GM21390 (cell line): ENCODE data around the gene CISD3.

ENCODE experiments used
- ATAC-seq: cut with Tn5 transposase; IDR thresholded peaks from one replicate; pipeline ENCODE4 v1.9.1; 2021; ENCODE audit not compliant: unreplicated experiment

CISD3 gene

DNA sequence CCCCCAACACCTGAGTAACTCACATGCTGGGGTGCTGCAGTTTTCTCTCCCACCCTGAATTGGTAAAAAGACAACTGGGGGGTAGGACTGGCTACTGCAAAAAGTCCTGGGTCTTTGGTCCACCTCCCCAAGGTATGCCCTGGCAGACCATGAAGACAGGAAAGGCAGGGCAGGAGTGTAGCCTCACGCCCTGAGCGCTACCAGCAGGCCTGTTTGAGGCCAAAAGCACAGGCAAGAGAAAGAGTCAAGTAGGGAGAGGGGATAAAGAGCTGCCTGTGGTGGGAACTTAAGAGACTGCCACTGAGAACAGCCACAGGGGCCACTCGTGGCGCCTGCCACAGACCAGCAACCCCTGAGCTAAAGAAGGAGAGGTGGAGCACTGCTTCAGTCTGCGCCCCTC is 36.2 kb downstream of the CISD3 start:
- ATAC-seq, result no peak

DNA sequence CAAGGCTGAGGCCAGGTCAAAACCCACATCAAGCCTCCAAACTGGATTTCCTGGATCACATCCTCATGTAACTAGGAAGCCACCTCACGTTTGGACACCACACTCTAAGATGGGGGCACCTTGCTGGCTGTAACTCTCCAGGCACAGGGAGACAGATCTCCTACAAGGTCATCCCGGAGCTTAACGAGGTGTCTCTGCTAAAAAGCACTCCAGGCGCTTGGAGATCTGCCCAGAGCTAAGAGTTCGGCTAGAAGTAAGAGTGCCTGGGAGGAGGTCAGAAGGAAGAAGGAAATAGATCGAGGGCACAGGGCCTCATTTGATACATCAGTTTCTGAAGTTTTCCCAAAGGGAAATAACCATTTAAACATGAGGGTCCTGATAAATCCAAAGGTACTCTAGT is 38.3 kb downstream of the CISD3 start:
- no peak for ATAC-seq

DNA sequence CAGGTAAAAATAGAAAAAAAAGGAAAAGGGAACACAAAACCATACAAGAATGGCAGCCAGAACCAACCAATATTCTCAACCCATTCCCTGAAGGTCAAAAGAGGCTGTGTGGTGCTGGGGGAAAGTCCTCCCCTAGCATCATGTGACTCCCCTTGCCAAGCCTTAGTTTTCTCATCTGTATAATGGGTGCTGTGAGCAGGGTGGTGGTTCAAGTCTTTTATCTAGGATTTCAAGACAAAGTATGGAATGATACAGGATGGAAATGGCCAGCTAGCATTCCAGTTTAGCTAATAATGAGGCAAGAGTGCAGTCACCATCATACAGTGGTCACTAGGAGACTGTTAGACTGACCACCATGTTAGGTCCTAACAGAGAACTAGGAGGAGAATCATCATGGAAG is 43.1 kb downstream of the CISD3 start:
- ATAC-seq, result no peak

- no peak for ATAC-seq
Measured at GRCh38 chr17:38777641-38778250, 47.6 kb downstream of the CISD3 start.

- no peak for ATAC-seq
Measured at GRCh38 chr17:38779965-38780752, 50.0 kb downstream of the CISD3 start.

DNA sequence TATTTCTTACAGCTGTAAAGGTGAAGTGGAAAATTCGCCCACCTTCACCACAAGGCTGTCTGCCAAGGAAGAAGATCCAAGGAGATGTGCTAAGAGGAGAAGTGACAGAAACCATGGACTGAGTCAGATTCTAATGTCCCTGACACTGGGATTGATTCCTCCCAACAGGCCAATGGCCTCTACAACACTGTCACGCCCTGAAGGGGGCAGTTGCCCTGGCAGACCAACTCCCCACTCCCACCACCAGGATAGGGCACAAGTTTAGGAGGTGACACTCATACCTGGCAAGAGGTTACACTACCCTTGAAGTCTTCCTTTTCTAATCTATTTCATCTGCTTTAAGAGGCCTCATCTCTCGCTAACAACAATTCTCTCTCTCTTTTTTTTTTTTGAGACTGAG is 53.1 kb downstream of the CISD3 start:
- no peak for ATAC-seq
